Effector memory CD8-positive, alpha-beta T cell (primary cell): ENCODE data around the gene BLVRB.
A peak's percentile ranks its signal among the peaks of the same experiment; 100 is the strongest.

Source experiments
- ATAC-seq: fragments of 150-1000 bp; cut with Tn5 transposase; replicated peaks from 2 replicates; pipeline ENCODE4 v1.10.0; 2021; ENCODE audit warnings: mild to moderate bottlenecking, moderate library complexity
- DNase-seq, 3 experiments: peaks; one replicate each; pipeline ENCODE4 v3.0.0; 2021
- H3K27ac Mint-ChIP-seq, 2 donors: one replicate each; pipeline ENCODE4 v1.8.0; 2022; ENCODE audit warnings: mild to moderate bottlenecking in 2 of 2, mixed read lengths in 2 of 2, moderate library complexity in 2 of 2
- H3K27me3 Mint-ChIP-seq, 2 donors: one replicate each; pipeline ENCODE4 v1.8.0; 2022; ENCODE audit warnings: mixed read lengths in 2 of 2
- H3K36me3 Mint-ChIP-seq: one replicate; pipeline ENCODE4 v1.8.0; 2022; ENCODE audit warnings: mild to moderate bottlenecking, moderate library complexity, mixed read lengths; ENCODE audit not compliant: insufficient read depth
- H3K4me1 Mint-ChIP-seq, 2 donors: one replicate each; pipeline ENCODE4 v1.8.0; 2022; ENCODE audit warnings: low read depth in 2 of 2, mixed read lengths in 2 of 2
- H3K4me3 Mint-ChIP-seq, 2 donors: one replicate each; pipeline ENCODE4 v1.8.0; 2022; ENCODE audit warnings: mild to moderate bottlenecking in 2 of 2, mixed read lengths in 2 of 2, moderate library complexity in 2 of 2
- H3K9me3 Mint-ChIP-seq, 2 donors: one replicate each; pipeline ENCODE4 v1.8.0; 2022; ENCODE audit warnings: mixed read lengths in 2 of 2

BLVRB gene

DNA sequence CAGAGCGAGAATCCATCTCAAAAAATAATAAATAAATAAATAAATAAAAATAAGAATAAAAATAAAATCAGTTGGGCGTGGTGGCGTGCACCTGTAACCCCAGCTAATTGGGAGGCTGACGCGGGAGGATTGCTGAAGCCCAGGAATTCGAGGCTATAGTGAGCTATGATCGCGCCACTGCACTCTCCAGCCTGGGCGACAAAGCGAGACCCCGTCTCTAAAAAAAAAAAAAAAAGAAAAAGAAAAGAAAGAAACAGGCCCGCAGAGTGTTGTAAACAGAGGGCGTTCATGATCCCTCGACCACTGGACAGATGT lies 45.1 kb downstream of the BLVRB start:
- Mint-ChIP-seq H3K27ac (peak overlapping the region; percentile 87 to 95), H3K27me3 (no peaks in the 10 kb centered on the region), H3K4me1 (peaks cover 22 to 24% of the 10 kb centered on the region in 2 donors), H3K9me3 (no peaks in the 10 kb centered on the region), H3K4me3 (peak overlapping the region; percentile 82 to 85), H3K36me3 (peaks cover 43% of the 10 kb centered on the region)
- DNase-seq, result no peak
- no peak for ATAC-seq

- Mint-ChIP-seq H3K9me3 (no peaks in the 10 kb centered on the region), H3K27ac (no peak overlapping the region), H3K27me3 (no peaks in the 10 kb centered on the region), H3K4me1 (peaks cover 21 to 22% of the 10 kb centered on the region in 2 donors), H3K4me3 (peak overlapping the region; percentile 39 to 61), H3K36me3 (peaks cover 39% of the 10 kb centered on the region)
- no peak for DNase-seq
- ATAC-seq, result no peak
These were observed 45.8 kb downstream of the BLVRB start for GRCh38 chr19:40419780-40420179.

DNA sequence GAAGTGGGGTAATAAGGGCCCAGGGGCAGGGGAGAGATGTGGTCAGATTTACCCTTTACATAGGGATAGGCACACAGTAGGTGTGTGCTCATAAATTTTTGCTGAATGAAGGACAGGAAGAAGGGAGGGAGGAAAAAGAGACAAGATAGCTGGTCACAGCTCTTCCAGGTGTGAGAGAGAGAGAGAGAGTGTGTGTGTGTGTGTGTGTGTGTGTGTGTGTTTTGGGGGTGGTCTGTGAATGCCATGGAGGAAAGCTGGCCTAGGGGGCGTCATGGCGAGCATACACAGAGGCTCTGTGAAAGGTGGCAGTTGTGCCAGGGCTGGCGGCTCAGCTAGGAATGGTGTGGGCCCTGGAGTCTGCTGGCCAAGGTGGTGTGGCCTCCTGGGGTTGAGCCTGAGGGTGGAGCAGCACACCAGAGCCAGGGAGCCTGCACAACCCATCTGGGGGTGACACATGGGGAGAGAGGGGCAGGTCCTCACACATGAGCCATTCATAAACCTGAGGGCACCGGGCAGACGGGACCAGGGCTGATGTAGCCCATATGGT lies 46.4 kb downstream of the BLVRB start:
- H3K9me3 Mint-ChIP-seq, result no peaks in the 10 kb centered on the region
- peak overlapping the region in 1 of 2 donors; percentile 61 for H3K4me3 Mint-ChIP-seq
- peaks cover 33% of the 10 kb centered on the region for H3K36me3 Mint-ChIP-seq
- no peaks in the 10 kb centered on the region for H3K27me3 Mint-ChIP-seq
- H3K4me1 Mint-ChIP-seq, result peaks cover 15 to 17% of the 10 kb centered on the region in 2 donors
- ATAC-seq (no peak), DNase-seq (no peak)
- no peak overlapping the region for H3K27ac Mint-ChIP-seq

DNA sequence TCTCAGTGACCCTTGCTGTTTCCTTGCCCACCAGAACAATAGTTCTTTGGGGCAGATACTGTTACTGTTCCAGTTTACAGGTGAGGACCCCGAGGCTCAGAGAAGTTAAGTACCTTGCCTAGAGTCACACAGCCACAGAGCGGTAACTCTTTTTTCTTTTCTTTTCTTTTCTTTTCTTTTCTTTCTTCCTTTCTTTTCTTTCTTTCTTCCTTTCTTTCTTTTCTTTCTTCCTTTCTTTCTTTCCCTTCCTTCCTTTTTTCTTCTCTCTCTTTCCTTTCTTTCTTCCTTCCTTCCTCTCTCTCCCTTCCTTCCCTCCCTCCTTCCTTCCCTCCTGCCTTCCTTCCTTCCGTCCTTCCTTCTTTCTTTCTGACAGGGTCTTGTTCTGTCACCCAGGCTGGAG lies 47.5 kb downstream of the BLVRB start:
- H3K27ac Mint-ChIP-seq, result peak overlapping the region in 1 of 2 donors; percentile 86
- peaks cover 14 to 17% of the 10 kb centered on the region in 2 donors for H3K4me1 Mint-ChIP-seq
- H3K4me3 Mint-ChIP-seq, result no peak overlapping the region

GRCh38 chr19:40417643-40417981 lies 47.9 kb downstream of the BLVRB start:
- Mint-ChIP-seq H3K27ac (peak overlapping the region; percentile 31 to 86), H3K27me3 (no peaks in the 10 kb centered on the region), H3K9me3 (no peaks in the 10 kb centered on the region), H3K4me3 (no peak overlapping the region), H3K4me1 (peaks cover 14 to 17% of the 10 kb centered on the region in 2 donors), H3K36me3 (peaks cover 26% of the 10 kb centered on the region)
- ATAC-seq (no peak), DNase-seq (no peak)

More for the DNA sequence above, 47.5 kb downstream of the BLVRB start:
- Mint-ChIP-seq H3K27me3 (no peaks in the 10 kb centered on the region), H3K36me3 (peaks cover 31% of the 10 kb centered on the region), H3K9me3 (no peaks in the 10 kb centered on the region)
- ATAC-seq (no peak), DNase-seq (no peak)

DNA sequence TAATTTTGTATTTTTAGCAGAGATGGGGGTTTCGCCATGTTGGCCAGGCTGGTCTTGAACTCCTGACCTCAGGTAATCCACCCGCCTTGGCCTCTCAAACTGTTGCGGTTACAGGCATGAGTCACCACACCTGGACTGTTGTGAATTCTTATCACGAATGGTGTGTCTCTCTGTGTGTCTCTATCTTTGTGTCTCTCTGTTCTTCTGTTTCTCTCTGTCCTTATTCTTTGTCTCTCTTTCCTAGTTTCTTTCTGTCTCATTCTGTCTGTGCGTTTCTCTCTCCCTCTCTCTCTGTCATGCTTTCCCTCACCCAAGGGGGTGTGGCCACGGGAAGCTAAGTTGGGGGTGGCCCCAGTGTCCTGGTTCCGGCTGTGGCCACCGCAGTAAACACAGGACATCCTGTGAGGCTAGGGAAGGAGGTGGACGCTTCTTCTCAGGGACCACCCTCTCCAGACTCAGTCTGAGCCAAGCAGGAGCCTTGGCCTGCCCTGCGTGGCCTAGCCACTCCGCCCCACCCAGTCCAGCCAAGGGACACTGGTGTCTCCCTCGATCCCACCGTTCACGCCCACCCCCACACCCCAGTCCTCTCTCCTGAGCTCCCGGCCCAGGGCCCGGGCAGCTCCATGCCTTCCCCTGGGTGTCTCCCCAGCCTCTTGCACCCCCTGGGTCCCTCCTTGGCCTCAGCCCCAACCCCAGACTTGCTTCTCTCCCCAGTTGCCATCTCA lies 48.5 kb downstream of the BLVRB start:
- no peak overlapping the region for H3K4me3 Mint-ChIP-seq
- H3K36me3 Mint-ChIP-seq, result peaks cover 21% of the 10 kb centered on the region
- no peak for DNase-seq
- H3K27me3 Mint-ChIP-seq, result peaks cover 0 to 2% of the 10 kb centered on the region in 2 donors
- H3K4me1 Mint-ChIP-seq, result peaks cover 14 to 17% of the 10 kb centered on the region in 2 donors
- peak overlapping the region; percentile 31 to 86 for H3K27ac Mint-ChIP-seq
- ATAC-seq, result no peak
- no peaks in the 10 kb centered on the region for H3K9me3 Mint-ChIP-seq

- no peaks in the 10 kb centered on the region for H3K9me3 Mint-ChIP-seq
- ATAC-seq (no peak), DNase-seq (no peak)
- no peak overlapping the region for H3K4me3 Mint-ChIP-seq
- H3K27ac Mint-ChIP-seq, result no peak overlapping the region
- peaks cover 11% of the 10 kb centered on the region for H3K36me3 Mint-ChIP-seq
- H3K27me3 Mint-ChIP-seq, result peaks cover 0 to 12% of the 10 kb centered on the region in 2 donors
- peaks cover 14 to 15% of the 10 kb centered on the region in 2 donors for H3K4me1 Mint-ChIP-seq
These were observed 49.8 kb downstream of the BLVRB start for GRCh38 chr19:40415768-40416167.

GRCh38 chr19:40414542-40415535 lies 50.7 kb downstream of the BLVRB start:
- Mint-ChIP-seq H3K9me3 (no peaks in the 10 kb centered on the region), H3K4me3 (no peak overlapping the region), H3K4me1 (peaks cover 13 to 15% of the 10 kb centered on the region in 2 donors), H3K27ac (peak overlapping the region in 1 of 2 donors; percentile 23), H3K36me3 (peaks cover 4% of the 10 kb centered on the region), H3K27me3 (peaks cover 0 to 12% of the 10 kb centered on the region in 2 donors)
- DNase-seq (no peak), ATAC-seq (no peak)

GRCh38 chr19:40413291-40413845 lies 52.2 kb downstream of the BLVRB start, which contains the start of gene PRX:
Gene PRX (minus strand): TSS chr19:40413378. CDS start chr19:40407932, 5,446 bp downstream.
- Mint-ChIP-seq H3K27me3 (peaks cover 0 to 12% of the 10 kb centered on the region in 2 donors), H3K27ac (peak within 1 kb of the TSS in 1 of 2 donors; percentile 23), H3K36me3 (peaks cover 3% of the 10 kb centered on the region), H3K4me3 (peak within 1 kb of the TSS in 1 of 2 donors; percentile 7), H3K4me1 (peaks cover 10 to 13% of the 10 kb centered on the region in 2 donors), H3K9me3 (no peaks in the 10 kb centered on the region)
- peak; percentile 17 for ATAC-seq
- no peak for DNase-seq

GRCh38 chr19:40412866-40413265 lies 52.7 kb downstream of the BLVRB start:
- H3K27me3 Mint-ChIP-seq, result peaks cover 0 to 12% of the 10 kb centered on the region in 2 donors
- peaks cover 3% of the 10 kb centered on the region for H3K36me3 Mint-ChIP-seq
- peaks cover 8 to 15% of the 10 kb centered on the region in 2 donors for H3K4me1 Mint-ChIP-seq
- no peak for ATAC-seq
- H3K4me3 Mint-ChIP-seq, result no peak overlapping the region
- H3K27ac Mint-ChIP-seq, result no peak overlapping the region
- DNase-seq, result no peak
- H3K9me3 Mint-ChIP-seq, result no peaks in the 10 kb centered on the region

- ATAC-seq, result no peak
- Mint-ChIP-seq H3K36me3 (peaks cover 3% of the 10 kb centered on the region), H3K4me3 (no peak overlapping the region), H3K9me3 (no peaks in the 10 kb centered on the region), H3K4me1 (peaks cover 3 to 14% of the 10 kb centered on the region in 2 donors), H3K27me3 (peaks cover 0 to 12% of the 10 kb centered on the region in 2 donors), H3K27ac (no peak overlapping the region)
- no peak for DNase-seq
These were observed 53.5 kb downstream of the BLVRB start for GRCh38 chr19:40411958-40412499.

GRCh38 chr19:40411125-40411842 lies 54.3 kb downstream of the BLVRB start:
- Mint-ChIP-seq H3K9me3 (no peaks in the 10 kb centered on the region), H3K36me3 (peaks cover 3% of the 10 kb centered on the region), H3K4me3 (no peak overlapping the region), H3K4me1 (peaks cover 0 to 11% of the 10 kb centered on the region in 2 donors), H3K27ac (no peak overlapping the region), H3K27me3 (peaks cover 0 to 12% of the 10 kb centered on the region in 2 donors)
- ATAC-seq (no peak), DNase-seq (no peak)
